ENCODE results near the gene MKRN3.

MKRN3 gene

DNA sequence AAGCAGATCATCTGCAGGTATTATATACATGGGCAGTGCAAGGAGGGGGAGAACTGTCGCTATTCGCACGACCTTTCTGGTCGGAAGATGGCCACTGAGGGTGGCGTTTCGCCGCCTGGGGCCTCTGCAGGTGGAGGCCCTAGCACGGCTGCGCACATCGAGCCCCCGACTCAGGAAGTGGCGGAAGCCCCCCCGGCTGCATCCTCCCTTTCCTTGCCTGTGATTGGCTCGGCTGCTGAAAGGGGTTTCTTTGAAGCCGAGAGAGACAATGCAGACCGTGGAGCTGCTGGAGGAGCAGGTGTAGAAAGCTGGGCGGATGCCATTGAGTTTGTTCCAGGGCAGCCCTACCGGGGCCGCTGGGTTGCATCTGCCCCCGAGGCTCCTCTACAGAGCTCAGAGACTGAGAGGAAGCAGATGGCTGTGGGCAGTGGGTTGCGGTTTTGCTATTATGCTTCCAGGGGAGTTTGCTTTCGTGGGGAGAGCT lies 639 bp downstream of the MKRN3 start:
- H3K27me3 ChIP-seq (ENCODE audit: control insufficient read depth, insufficient read depth, low read length) = no peaks in the 10 kb centered on the region
- H3K27ac ChIP-seq (ENCODE audit: low read depth, low read length) = no peak overlapping the region
- H3K4me1 ChIP-seq (ENCODE audit: control insufficient read depth, insufficient read depth, low read length) = no peaks in the 10 kb centered on the region
- H3K9ac ChIP-seq (ENCODE audit: low read length) = no peak overlapping the region
- no peaks in the 10 kb centered on the region for H3K36me3 ChIP-seq (ENCODE audit: control insufficient read depth, insufficient read depth, low read length)
- no peak overlapping the region for H3K4me3 ChIP-seq (ENCODE audit: low read length)

- Histone ChIP-seq H3K36me3 (ENCODE audit: control insufficient read depth, insufficient read depth, low read length) (no peaks in the 10 kb centered on the region), H3K4me3 (ENCODE audit: low read length) (no peak overlapping the region), H3K27me3 (ENCODE audit: control insufficient read depth, insufficient read depth, low read length) (no peaks in the 10 kb centered on the region), H3K27ac (ENCODE audit: low read depth, low read length) (no peak overlapping the region), H3K9ac (ENCODE audit: low read length) (no peak overlapping the region), H3K4me1 (ENCODE audit: control insufficient read depth, insufficient read depth, low read length) (no peaks in the 10 kb centered on the region)
These were observed 1.2 kb downstream of the MKRN3 start for GRCh38 chr15:23566651-23567050.

- Histone ChIP-seq H3K4me1 (ENCODE audit: control insufficient read depth, insufficient read depth, low read length) (no peaks in the 10 kb centered on the region), H3K27me3 (ENCODE audit: control insufficient read depth, insufficient read depth, low read length) (no peaks in the 10 kb centered on the region), H3K9ac (ENCODE audit: low read length) (no peak overlapping the region), H3K27ac (ENCODE audit: low read depth, low read length) (no peak overlapping the region), H3K36me3 (ENCODE audit: control insufficient read depth, insufficient read depth, low read length) (no peaks in the 10 kb centered on the region), H3K4me3 (ENCODE audit: low read length) (no peak overlapping the region)
These were observed 2.4 kb downstream of the MKRN3 start for GRCh38 chr15:23567921-23568320.

DNA sequence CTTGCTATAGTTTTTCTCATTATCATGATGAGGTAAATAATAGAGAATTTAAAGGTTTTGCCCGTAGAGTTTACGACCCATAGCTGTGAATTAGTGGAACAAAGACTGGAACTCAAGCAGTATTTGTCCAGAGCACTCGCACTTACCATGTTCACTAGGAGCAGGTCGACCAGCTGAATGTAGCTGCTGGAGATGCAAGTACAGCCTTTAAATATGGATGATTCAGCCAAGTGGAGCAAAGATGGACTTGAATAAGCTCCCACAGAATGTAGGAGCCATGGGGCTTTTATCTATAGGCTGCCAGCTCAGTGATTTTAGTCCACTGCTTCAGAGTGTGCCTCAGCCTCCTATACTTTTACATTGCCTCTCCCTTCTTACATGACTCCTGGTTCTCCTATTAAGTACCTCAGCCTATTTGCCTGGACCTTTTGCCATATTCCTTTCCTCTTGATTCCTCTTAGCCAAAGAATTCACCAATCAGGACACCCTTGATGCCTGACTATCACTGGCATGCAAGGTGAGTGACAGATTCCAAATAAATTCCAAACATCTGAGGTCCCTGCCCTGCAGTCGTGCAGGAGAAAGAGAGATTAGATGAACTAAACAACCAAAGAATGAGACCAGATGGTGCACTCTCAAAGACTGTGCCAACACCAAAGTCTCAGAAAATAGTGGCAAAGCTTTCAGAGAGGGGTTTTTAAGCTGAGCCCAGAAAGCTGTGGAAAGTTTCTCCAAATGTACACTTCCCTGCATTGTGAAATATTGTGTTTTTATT lies 3.9 kb downstream of the MKRN3 start:
- no peaks in the 10 kb centered on the region for H3K36me3 ChIP-seq (ENCODE audit: control insufficient read depth, insufficient read depth, low read length)
- no peaks in the 10 kb centered on the region for H3K27me3 ChIP-seq (ENCODE audit: control insufficient read depth, insufficient read depth, low read length)
- H3K27ac ChIP-seq (ENCODE audit: low read depth, low read length) = no peak overlapping the region
- H3K9ac ChIP-seq (ENCODE audit: low read length) = no peak overlapping the region
- no peak overlapping the region for H3K4me3 ChIP-seq (ENCODE audit: low read length)
- H3K4me1 ChIP-seq (ENCODE audit: control insufficient read depth, insufficient read depth, low read length) = no peaks in the 10 kb centered on the region

DNA sequence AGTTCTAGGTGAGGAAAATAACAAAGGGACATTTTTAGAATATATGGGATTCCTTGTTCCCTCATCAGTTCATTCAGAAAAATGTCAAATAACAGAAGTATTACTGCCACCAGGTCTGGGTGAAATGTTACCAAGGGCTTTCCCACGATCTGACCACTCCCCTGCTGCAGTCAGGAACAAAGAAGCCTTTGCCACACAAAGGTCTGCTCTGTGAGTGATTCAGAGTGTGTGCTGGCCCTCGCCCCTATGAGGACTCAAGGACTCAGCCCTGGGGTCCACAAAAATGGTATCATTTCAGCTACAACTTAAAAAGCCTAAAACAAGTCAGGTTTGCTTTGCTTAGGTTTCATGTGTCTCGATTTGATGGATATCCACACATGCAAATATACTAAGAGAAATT lies 5.0 kb downstream of the MKRN3 start:
- Histone ChIP-seq H3K27ac (ENCODE audit: low read depth, low read length) (no peak overlapping the region), H3K9ac (ENCODE audit: low read length) (no peak overlapping the region)

GRCh38 chr15:23572844-23573243 lies 7.4 kb downstream of the MKRN3 start:
- H3K27ac ChIP-seq (ENCODE audit: low read depth, low read length) = no peak overlapping the region
- H3K36me3 ChIP-seq (ENCODE audit: control insufficient read depth, insufficient read depth, low read length) = no peaks in the 10 kb centered on the region
- H3K4me3 ChIP-seq (ENCODE audit: low read length) = no peak overlapping the region
- H3K4me1 ChIP-seq (ENCODE audit: control insufficient read depth, insufficient read depth, low read length) = no peaks in the 10 kb centered on the region
- H3K27me3 ChIP-seq (ENCODE audit: control insufficient read depth, insufficient read depth, low read length) = no peaks in the 10 kb centered on the region
- H3K9ac ChIP-seq (ENCODE audit: low read length) = no peak overlapping the region

More for the DNA sequence above, 5.0 kb downstream of the MKRN3 start:
- Histone ChIP-seq H3K4me1 (ENCODE audit: control insufficient read depth, insufficient read depth, low read length) (no peaks in the 10 kb centered on the region), H3K4me3 (ENCODE audit: low read length) (no peak overlapping the region), H3K36me3 (ENCODE audit: control insufficient read depth, insufficient read depth, low read length) (no peaks in the 10 kb centered on the region), H3K27me3 (ENCODE audit: control insufficient read depth, insufficient read depth, low read length) (no peaks in the 10 kb centered on the region)

GRCh38 chr15:23574742-23575141 lies 9.3 kb downstream of the MKRN3 start:
- Histone ChIP-seq H3K4me3 (ENCODE audit: low read length) (no peak overlapping the region), H3K27me3 (ENCODE audit: control insufficient read depth, insufficient read depth, low read length) (no peaks in the 10 kb centered on the region), H3K36me3 (ENCODE audit: control insufficient read depth, insufficient read depth, low read length) (no peaks in the 10 kb centered on the region), H3K9ac (ENCODE audit: low read length) (no peak overlapping the region), H3K4me1 (ENCODE audit: control insufficient read depth, insufficient read depth, low read length) (no peaks in the 10 kb centered on the region), H3K27ac (ENCODE audit: low read depth, low read length) (no peak overlapping the region)

DNA sequence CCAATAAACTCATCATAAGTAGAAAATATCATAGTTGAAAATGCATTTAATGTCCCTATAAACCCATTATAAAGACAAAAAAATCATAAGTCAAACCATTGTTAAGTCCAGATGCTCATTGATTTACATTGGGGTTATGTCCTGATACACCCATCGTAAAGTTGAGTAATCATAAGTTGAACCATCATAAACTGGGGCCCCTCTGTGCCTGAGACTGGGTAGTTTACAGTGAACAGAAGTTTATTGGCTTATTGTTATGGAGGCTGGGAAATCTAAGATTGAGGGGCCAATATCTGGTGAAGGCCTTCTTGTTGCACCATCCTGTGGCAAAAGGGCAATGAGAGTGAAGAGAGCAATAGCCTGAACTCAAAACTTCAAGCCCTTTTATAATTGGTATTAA lies 10.6 kb downstream of the MKRN3 start:
- no peaks in the 10 kb centered on the region for H3K36me3 ChIP-seq (ENCODE audit: control insufficient read depth, insufficient read depth, low read length)
- H3K4me3 ChIP-seq (ENCODE audit: low read length) = no peak overlapping the region
- no peak overlapping the region for H3K9ac ChIP-seq (ENCODE audit: low read length)
- no peaks in the 10 kb centered on the region for H3K27me3 ChIP-seq (ENCODE audit: control insufficient read depth, insufficient read depth, low read length)
- H3K27ac ChIP-seq (ENCODE audit: low read depth, low read length) = no peak overlapping the region
- no peaks in the 10 kb centered on the region for H3K4me1 ChIP-seq (ENCODE audit: control insufficient read depth, insufficient read depth, low read length)

DNA sequence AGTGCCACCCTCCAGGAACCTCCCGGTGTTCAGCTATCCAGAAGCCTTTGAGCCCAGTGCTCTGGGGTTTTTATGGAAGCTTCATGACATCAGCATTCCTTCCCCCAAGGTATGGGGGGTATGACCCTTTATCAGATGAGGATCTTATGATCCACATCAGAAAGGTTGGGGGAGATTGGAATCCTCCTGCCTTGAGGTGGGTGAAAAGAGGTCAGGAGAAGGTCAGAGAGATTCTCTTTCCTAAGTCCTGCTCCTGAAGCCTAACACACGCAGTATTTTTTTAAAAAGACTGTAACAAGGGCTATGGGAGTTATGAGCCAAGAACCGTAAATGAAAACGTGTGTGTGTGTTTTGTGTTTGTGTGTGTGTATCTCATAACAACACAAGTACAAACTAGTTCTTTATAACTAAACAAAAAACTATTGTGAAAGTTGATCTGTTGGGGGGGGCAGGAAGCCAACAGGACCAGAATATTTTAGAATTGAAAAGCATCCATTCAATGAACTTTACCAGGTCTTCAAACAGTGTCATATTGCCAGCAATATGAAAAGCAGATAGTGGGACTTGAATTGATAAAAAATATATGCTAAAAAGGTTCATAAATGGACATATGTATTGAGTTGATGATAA lies 13.2 kb downstream of the MKRN3 start:
- H3K27me3 ChIP-seq (ENCODE audit: control insufficient read depth, insufficient read depth, low read length) = no peaks in the 10 kb centered on the region
- H3K36me3 ChIP-seq (ENCODE audit: control insufficient read depth, insufficient read depth, low read length) = no peaks in the 10 kb centered on the region
- no peak overlapping the region for H3K9ac ChIP-seq (ENCODE audit: low read length)
- H3K4me3 ChIP-seq (ENCODE audit: low read length) = no peak overlapping the region
- H3K27ac ChIP-seq (ENCODE audit: low read depth, low read length) = no peak overlapping the region
- no peaks in the 10 kb centered on the region for H3K4me1 ChIP-seq (ENCODE audit: control insufficient read depth, insufficient read depth, low read length)

- Histone ChIP-seq H3K27ac (ENCODE audit: low read depth, low read length) (no peak overlapping the region), H3K9ac (ENCODE audit: low read length) (no peak overlapping the region), H3K36me3 (ENCODE audit: control insufficient read depth, insufficient read depth, low read length) (no peaks in the 10 kb centered on the region), H3K4me1 (ENCODE audit: control insufficient read depth, insufficient read depth, low read length) (no peaks in the 10 kb centered on the region), H3K4me3 (ENCODE audit: low read length) (no peak overlapping the region), H3K27me3 (ENCODE audit: control insufficient read depth, insufficient read depth, low read length) (no peaks in the 10 kb centered on the region)
These were observed 22.8 kb downstream of the MKRN3 start for GRCh38 chr15:23588268-23588667.

DNA sequence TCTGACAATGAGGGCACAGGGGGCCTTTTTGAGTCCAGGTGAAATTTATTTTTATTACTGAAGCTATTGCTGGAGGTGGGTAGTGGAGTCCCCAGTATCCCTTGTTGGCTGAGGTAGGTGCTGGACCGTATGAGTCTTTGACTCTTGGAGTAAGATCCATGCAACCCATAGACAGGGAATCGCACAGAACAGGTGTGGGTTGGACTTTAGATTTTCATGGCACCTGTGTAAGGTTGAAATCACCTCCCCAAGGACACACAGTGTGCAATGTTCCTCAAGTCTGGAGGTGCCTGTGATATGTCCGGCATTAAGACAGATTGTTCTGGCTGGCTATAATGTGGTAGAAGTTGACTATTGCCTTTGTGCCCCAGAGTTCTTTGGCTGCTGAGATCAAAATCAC lies 23.5 kb downstream of the MKRN3 start:
- Histone ChIP-seq H3K4me1 (ENCODE audit: control insufficient read depth, insufficient read depth, low read length) (no peaks in the 10 kb centered on the region), H3K9ac (ENCODE audit: low read length) (no peak overlapping the region), H3K4me3 (ENCODE audit: low read length) (no peak overlapping the region), H3K36me3 (ENCODE audit: control insufficient read depth, insufficient read depth, low read length) (no peaks in the 10 kb centered on the region), H3K27ac (ENCODE audit: low read depth, low read length) (no peak overlapping the region), H3K27me3 (ENCODE audit: control insufficient read depth, insufficient read depth, low read length) (no peaks in the 10 kb centered on the region)

- Histone ChIP-seq H3K27ac (ENCODE audit: low read depth, low read length) (no peak overlapping the region), H3K36me3 (ENCODE audit: control insufficient read depth, insufficient read depth, low read length) (no peaks in the 10 kb centered on the region), H3K4me3 (ENCODE audit: low read length) (no peak overlapping the region), H3K9ac (ENCODE audit: low read length) (no peak overlapping the region), H3K4me1 (ENCODE audit: control insufficient read depth, insufficient read depth, low read length) (no peaks in the 10 kb centered on the region), H3K27me3 (ENCODE audit: control insufficient read depth, insufficient read depth, low read length) (no peaks in the 10 kb centered on the region)
These were observed 28.8 kb downstream of the MKRN3 start for GRCh38 chr15:23594252-23594770.

GRCh38 chr15:23595368-23595767 lies 29.9 kb downstream of the MKRN3 start:
- H3K4me1 ChIP-seq (ENCODE audit: control insufficient read depth, insufficient read depth, low read length) = no peaks in the 10 kb centered on the region
- no peak overlapping the region for H3K9ac ChIP-seq (ENCODE audit: low read length)
- no peaks in the 10 kb centered on the region for H3K36me3 ChIP-seq (ENCODE audit: control insufficient read depth, insufficient read depth, low read length)
- no peak overlapping the region for H3K4me3 ChIP-seq (ENCODE audit: low read length)
- H3K27ac ChIP-seq (ENCODE audit: low read depth, low read length) = no peak overlapping the region
- no peaks in the 10 kb centered on the region for H3K27me3 ChIP-seq (ENCODE audit: control insufficient read depth, insufficient read depth, low read length)

All from rectal smooth muscle tissue (tissue), 1 donor.